Calu3 (cell line): ENCODE results near the gene AP5S1. TPM values are rescaled to one million over a fixed set of nuclear protein-coding genes. Genes with fewer than 3 reads are reported as not detected.
"Not testable (repeated sequence)": the region's sequence is repeated elsewhere in the genome, so short reads cannot be mapped to it uniquely, and the experiment has no call there.

Experiments used
- BruUV-seq: library from RNA; stranded (reverse); fragments of 400-500 nt; replicated peaks from 2 replicates; lab custom pipeline; 2021; lab: Mats Ljungman, UMichigan
- CTCF ChIA-PET: fragments of 300-600 bp; sonication (Branson Sonifier 250); formaldehyde crosslinking; loops from one replicate; lab custom pipeline; 2022; ENCODE audit warnings: antibody characterized with exemption; lab: Charles Lee
- DNase-seq: peaks from one replicate; pipeline ENCODE4 v3.0.0; 2022
- H3K27ac Mint-ChIP-seq: one replicate; pipeline ENCODE4 v1.8.0; 2022; ENCODE audit warnings: mixed read lengths; ENCODE audit not compliant: unreplicated experiment
- H3K27me3 Mint-ChIP-seq: one replicate; pipeline ENCODE4 v1.8.0; 2022; ENCODE audit warnings: mixed read lengths; ENCODE audit not compliant: unreplicated experiment
- H3K36me3 Mint-ChIP-seq: one replicate; pipeline ENCODE4 v1.8.0; 2022; ENCODE audit warnings: mild to moderate bottlenecking, moderate library complexity, mixed read lengths; ENCODE audit not compliant: insufficient read depth, unreplicated experiment
- H3K4me1 Mint-ChIP-seq: one replicate; pipeline ENCODE4 v1.8.0; 2022; ENCODE audit warnings: mild to moderate bottlenecking, low read depth, mixed read lengths; ENCODE audit not compliant: unreplicated experiment
- H3K4me3 Mint-ChIP-seq: one replicate; pipeline ENCODE4 v1.8.0; 2022; ENCODE audit warnings: mild to moderate bottlenecking, low read depth, moderate library complexity, mixed read lengths; ENCODE audit not compliant: unreplicated experiment
- H3K9me3 Mint-ChIP-seq: one replicate; pipeline ENCODE4 v1.8.0; 2022; ENCODE audit warnings: low read depth, mixed read lengths; ENCODE audit not compliant: unreplicated experiment
- intact Hi-C: fragments of 100-400 bp; cut with micrococcal nuclease; formaldehyde crosslinking; loops from one replicate; pipeline ENCODE4 v1.10.0; 2022; ENCODE audit not compliant: unreplicated experiment
- total RNA-seq: library from RNA; stranded (reverse); gene quantifications from 2 replicates; pipeline ENCODE4 v1.2.3, GENCODE V29; 2022
- TF ChIP-seq, protein P1 (sequence below): fragments of 200-600 bp; IDR thresholded peaks from one replicate; pipeline ENCODE4 v1.8.0; 2022; ENCODE audit warnings: antibody characterized with exemption; ENCODE audit not compliant: unreplicated experiment

The AP5S1 gene
- total RNA-seq, 1 experiment from 2014 or later, result 9.5 TPM

DNA sequence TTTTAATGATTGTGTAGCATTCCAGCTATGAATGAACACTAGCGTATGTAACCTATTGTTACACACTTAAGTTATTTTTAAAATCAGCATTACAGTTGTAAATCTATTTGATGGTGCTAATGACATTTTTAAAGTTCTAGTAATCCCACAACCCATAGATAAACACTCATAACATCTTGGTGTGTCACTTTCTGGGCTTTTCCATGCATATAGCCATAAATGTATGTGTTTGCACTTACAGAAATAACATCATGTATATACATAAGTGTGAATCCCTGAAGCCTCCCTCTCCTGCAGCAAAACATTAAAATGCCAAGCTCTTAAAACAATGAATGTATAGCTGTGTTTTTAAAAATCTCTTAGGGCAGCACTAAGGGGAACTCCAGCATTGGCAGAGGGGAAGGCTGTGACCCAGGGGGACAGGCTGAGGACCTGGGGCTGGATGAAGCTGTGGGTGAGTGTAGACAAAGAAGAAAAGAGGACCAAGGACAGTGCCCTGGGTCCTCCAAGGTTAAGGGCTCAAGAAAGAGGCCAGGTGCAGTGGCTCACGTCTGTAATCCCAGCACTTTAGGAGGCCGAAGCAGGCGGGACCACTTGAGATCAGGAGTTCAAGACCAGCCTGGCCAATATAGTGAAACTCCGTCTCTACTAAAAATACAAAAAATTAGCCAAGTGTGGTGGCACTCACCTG, 32.9 kb upstream of the AP5S1 start:
- no peak overlapping the region for H3K27ac Mint-ChIP-seq
- no peak overlapping the region for H3K4me3 Mint-ChIP-seq
- intact Hi-C loops, result loop anchor here (2.0 kb wide), 1 partner anchor 33 kb away; the partner anchor contains the start of gene AP5S1
- no peak for DNase-seq
- TF ChIP-seq, protein P1, sequence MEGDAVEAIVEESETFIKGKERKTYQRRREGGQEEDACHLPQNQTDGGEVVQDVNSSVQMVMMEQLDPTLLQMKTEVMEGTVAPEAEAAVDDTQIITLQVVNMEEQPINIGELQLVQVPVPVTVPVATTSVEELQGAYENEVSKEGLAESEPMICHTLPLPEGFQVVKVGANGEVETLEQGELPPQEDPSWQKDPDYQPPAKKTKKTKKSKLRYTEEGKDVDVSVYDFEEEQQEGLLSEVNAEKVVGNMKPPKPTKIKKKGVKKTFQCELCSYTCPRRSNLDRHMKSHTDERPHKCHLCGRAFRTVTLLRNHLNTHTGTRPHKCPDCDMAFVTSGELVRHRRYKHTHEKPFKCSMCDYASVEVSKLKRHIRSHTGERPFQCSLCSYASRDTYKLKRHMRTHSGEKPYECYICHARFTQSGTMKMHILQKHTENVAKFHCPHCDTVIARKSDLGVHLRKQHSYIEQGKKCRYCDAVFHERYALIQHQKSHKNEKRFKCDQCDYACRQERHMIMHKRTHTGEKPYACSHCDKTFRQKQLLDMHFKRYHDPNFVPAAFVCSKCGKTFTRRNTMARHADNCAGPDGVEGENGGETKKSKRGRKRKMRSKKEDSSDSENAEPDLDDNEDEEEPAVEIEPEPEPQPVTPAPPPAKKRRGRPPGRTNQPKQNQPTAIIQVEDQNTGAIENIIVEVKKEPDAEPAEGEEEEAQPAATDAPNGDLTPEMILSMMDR, result no peak
- H3K9me3 Mint-ChIP-seq, result no peaks in the 10 kb centered on the region
- CTCF ChIA-PET, result interaction anchor here (1.0 to 3.2 kb wide), 4 partner anchors 9 to 67 kb away, joined by 3 to 25 read pairs (median 3); partner anchors contain the start of genes AP5S1 and CDC25B
- H3K27me3 Mint-ChIP-seq, result no peaks in the 10 kb centered on the region
- peaks cover 21% of the 10 kb centered on the region for H3K4me1 Mint-ChIP-seq
- BruUV-seq, result no TSS peak
- peaks cover 23% of the 10 kb centered on the region for H3K36me3 Mint-ChIP-seq

GRCh38 chr20:3788685-3789155, 31.6 kb upstream of the AP5S1 start:
- no peak overlapping the region for H3K4me3 Mint-ChIP-seq
- H3K27me3 Mint-ChIP-seq, result no peaks in the 10 kb centered on the region
- peaks cover 12% of the 10 kb centered on the region for H3K4me1 Mint-ChIP-seq
- CTCF ChIA-PET, result interaction anchor here (0.6 kb wide), 1 partner anchor 62 kb away, joined by 3 read pairs; no protein-coding TSS in a partner anchor
- no TSS peak for BruUV-seq
- DNase-seq, result no peak
- TF ChIP-seq, protein P1, result no peak
- H3K9me3 Mint-ChIP-seq, result no peaks in the 10 kb centered on the region
- intact Hi-C loops, result no loop called here
- peaks cover 12% of the 10 kb centered on the region for H3K36me3 Mint-ChIP-seq
- H3K27ac Mint-ChIP-seq, result peak overlapping the region; percentile 39

DNA sequence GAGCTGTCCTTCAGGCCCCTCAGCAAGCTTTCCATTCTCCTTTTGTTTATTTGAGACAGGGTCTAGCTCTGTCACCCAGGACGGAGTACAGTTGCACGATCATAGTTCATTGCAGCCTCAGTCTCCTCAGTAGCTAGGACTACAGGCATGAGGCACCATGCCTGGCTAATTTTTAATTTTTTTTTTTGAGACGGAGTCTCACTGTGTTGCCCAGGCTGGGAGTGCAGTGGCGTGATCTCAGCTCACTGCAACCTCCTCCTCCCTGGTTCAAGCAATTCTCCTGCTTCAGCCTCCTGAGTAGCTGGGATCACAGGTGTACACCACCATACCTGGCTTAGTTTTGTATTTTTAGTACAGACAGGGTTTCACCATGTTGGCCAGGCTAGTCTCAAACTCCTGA, 31.1 kb upstream of the AP5S1 start:
- intact Hi-C loops, H3K27me3 Mint-ChIP-seq, H3K27ac Mint-ChIP-seq, H3K9me3 Mint-ChIP-seq, DNase-seq, H3K36me3 Mint-ChIP-seq, BruUV-seq, H3K4me3 Mint-ChIP-seq: not testable (repeated sequence)
- CTCF ChIA-PET, result interaction anchor here (0.6 kb wide), 2 partner anchors 25 to 61 kb away, joined by 3 read pairs; no protein-coding TSS in a partner anchor
- H3K4me1 Mint-ChIP-seq, result peaks cover 11% of the 10 kb centered on the region

DNA sequence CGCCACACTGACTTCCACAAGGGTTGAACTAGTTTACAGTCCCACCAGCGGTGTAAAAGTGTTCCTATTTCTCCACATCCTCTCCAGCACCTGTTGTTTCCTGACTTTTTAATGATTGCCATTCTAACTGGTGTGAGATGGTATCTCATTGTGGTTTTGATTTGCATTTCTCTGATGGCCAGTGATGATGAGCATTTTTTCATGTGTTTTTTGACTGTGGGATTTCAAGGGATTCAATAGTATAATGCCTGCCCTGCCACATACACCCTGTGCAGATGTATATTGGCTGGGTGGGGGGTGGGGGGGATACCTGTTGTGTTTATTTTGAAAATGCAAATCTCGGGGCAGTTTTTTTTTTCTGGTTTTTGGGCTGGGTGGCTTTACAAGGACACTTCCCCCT, 26.2 kb upstream of the AP5S1 start:
- H3K9me3 Mint-ChIP-seq, intact Hi-C loops, H3K27ac Mint-ChIP-seq, BruUV-seq, H3K27me3 Mint-ChIP-seq, DNase-seq, CTCF ChIA-PET, H3K4me3 Mint-ChIP-seq: not testable (repeated sequence)
- Mint-ChIP-seq H3K4me1 (peaks cover 11% of the 10 kb centered on the region), H3K36me3 (peaks cover 32% of the 10 kb centered on the region)

DNA sequence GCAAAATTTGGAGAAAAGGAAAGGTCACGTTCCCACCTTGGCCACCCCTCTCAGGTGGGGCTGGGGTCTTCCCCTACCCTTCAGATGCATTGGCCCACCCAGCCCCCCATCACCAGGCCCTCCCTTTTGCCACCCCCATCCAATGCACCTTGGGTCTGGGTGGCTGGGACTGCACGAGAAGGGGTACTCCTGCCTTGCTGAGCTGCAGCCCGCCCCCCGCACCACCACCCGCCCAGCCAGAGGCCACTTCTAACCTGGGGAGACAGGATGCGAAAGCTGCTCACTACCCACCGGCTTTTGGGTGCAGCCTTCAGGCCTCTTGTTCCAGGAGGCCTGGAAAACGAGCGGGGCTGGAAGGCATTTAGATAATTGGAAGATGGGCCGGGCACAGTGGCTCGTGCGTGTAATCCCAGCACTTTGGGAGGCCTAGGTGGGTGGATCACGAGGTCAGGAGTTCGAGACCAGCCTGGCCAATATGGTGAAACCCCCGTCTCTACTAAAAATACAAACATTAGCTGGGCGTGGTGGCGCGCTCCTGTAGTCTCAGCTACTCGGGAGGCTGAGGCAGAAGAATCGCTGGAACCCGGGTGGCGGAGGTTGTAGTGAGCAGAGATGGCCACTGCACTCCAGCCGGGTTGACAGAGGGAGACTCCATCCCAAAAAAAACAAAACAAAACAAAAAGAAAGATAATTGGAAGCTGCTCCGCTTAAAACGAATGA, 25.5 kb upstream of the AP5S1 start:
- H3K4me3 Mint-ChIP-seq, result peak overlapping the region; percentile 97
- H3K36me3 Mint-ChIP-seq, result peaks cover 37% of the 10 kb centered on the region
- H3K4me1 Mint-ChIP-seq, result peaks cover 9% of the 10 kb centered on the region
- H3K27me3 Mint-ChIP-seq, result no peaks in the 10 kb centered on the region
- intact Hi-C loops, result no loop called here
- no peaks in the 10 kb centered on the region for H3K9me3 Mint-ChIP-seq
- no peak overlapping the region for H3K27ac Mint-ChIP-seq
- TF ChIP-seq, protein P1, result no peak
- CTCF ChIA-PET, result no interaction called here
- no peak for DNase-seq
- no TSS peak for BruUV-seq
